Activated B cell treated with CpG ODN at 0.5 μM for 24 hours (primary cell): ENCODE data around the gene BCKDK. TPM values are rescaled to one million over a fixed set of nuclear protein-coding genes. Genes with fewer than 3 reads are reported as not detected.

Source experiments
- ATAC-seq: fragments of 200-7000 bp; cut with Tn5 transposase; one replicate; pipeline ENCODE4 v1.10.0; 2021; ENCODE audit warnings: low read depth, mild to moderate bottlenecking, moderate library complexity
- CTCF ChIA-PET: fragments of 350-600 bp; sonication (Branson Sonifier 250); formaldehyde crosslinking; loops from one replicate; lab custom pipeline; 2021; ENCODE audit warnings: antibody characterized with exemption; lab: Charles Lee
- POLR2A ChIA-PET: fragments of 350-600 bp; sonication (Branson Sonifier 250); formaldehyde crosslinking; loops from one replicate; lab custom pipeline; 2021; ENCODE audit warnings: antibody characterized with exemption; lab: Charles Lee
- DNase-seq: peaks from one replicate; pipeline ENCODE4 v3.0.0; 2022
- H3K27ac Mint-ChIP-seq: one replicate; pipeline ENCODE4 v1.8.0; 2020; ENCODE audit warnings: mixed read lengths
- H3K27me3 Mint-ChIP-seq: one replicate; pipeline ENCODE4 v1.8.0; 2021; ENCODE audit warnings: mixed read lengths
- H3K36me3 Mint-ChIP-seq: one replicate; pipeline ENCODE4 v1.8.0; 2021; ENCODE audit warnings: low read depth, mixed read lengths
- H3K4me1 Mint-ChIP-seq: one replicate; pipeline ENCODE4 v1.8.0; 2021; ENCODE audit warnings: mixed read lengths
- H3K4me3 Mint-ChIP-seq: one replicate; pipeline ENCODE4 v1.8.0; 2020; ENCODE audit warnings: mild to moderate bottlenecking, mixed read lengths
- H3K9me3 Mint-ChIP-seq: one replicate; pipeline ENCODE4 v1.8.0; 2020; ENCODE audit warnings: mixed read lengths
- intact Hi-C: fragments of 100-400 bp; cut with micrococcal nuclease; formaldehyde crosslinking; loops from one replicate; pipeline ENCODE4 v1.15.1; 2024
- total RNA-seq: library from RNA; stranded (reverse); gene quantifications from 2 replicates; pipeline ENCODE4 v1.2.3, GENCODE V29; 2022
- TF ChIP-seq, protein P1 (sequence below): fragments of 200-600 bp; IDR thresholded peaks from one replicate; pipeline ENCODE4 v1.8.0; 2022; ENCODE audit warnings: antibody characterized with exemption, mild to moderate bottlenecking

Gene BCKDK
- total RNA-seq, 1 donor from 2014 or later: 27.3 TPM

DNA sequence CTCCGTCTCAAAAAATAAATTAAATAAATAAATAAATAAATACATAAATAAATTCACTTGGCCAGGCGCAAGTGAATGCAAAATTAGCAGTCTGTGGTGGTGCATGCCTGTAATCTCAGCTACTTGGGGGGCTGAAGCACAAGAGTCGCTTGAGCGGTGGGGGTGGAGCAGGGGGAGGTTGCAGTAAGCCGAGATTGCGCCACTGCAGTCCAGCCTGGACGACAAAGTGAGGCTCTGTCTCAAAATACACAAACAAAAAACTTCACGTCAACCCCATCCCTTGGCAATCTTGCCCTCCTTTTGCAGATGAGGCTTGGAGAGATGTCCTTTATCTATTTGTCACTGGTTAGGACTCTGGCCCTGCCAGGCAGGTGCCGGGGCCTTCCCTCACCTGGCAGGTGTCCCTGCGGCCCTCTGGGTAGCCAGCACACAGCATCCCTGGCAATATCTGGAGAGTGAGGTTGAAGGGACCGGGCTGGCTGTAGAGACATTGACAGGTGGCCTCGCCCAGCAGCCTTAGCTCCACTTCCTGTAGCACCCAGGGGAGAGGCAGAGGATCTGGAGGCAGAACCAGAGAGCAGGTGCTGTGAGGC is 37.3 kb downstream of the BCKDK start:
- ChIA-PET CTCF (interaction anchor here (1.2 kb wide), 1 partner anchor 331 kb away, joined by 3 read pairs; no protein-coding TSS in a partner anchor), POLR2A (interaction anchor here (0.7 to 5.3 kb wide), 2 partner anchors 33 to 289 kb away, joined by 3 to 147 read pairs; partner anchors contain the start of gene FUS)
- Mint-ChIP-seq H3K4me1 (peaks cover 12% of the 10 kb centered on the region), H3K9me3 (no peaks in the 10 kb centered on the region), H3K4me3 (no peak overlapping the region), H3K27me3 (peaks cover 10% of the 10 kb centered on the region), H3K27ac (no peak overlapping the region), H3K36me3 (no peaks in the 10 kb centered on the region)
- no peak for ATAC-seq
- TF ChIP-seq, protein P1, sequence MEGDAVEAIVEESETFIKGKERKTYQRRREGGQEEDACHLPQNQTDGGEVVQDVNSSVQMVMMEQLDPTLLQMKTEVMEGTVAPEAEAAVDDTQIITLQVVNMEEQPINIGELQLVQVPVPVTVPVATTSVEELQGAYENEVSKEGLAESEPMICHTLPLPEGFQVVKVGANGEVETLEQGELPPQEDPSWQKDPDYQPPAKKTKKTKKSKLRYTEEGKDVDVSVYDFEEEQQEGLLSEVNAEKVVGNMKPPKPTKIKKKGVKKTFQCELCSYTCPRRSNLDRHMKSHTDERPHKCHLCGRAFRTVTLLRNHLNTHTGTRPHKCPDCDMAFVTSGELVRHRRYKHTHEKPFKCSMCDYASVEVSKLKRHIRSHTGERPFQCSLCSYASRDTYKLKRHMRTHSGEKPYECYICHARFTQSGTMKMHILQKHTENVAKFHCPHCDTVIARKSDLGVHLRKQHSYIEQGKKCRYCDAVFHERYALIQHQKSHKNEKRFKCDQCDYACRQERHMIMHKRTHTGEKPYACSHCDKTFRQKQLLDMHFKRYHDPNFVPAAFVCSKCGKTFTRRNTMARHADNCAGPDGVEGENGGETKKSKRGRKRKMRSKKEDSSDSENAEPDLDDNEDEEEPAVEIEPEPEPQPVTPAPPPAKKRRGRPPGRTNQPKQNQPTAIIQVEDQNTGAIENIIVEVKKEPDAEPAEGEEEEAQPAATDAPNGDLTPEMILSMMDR: no peak
- no peak for DNase-seq
- intact Hi-C loops: no loop called here

GRCh38 chr16:31147574-31147973 is 39.4 kb downstream of the BCKDK start:
- Mint-ChIP-seq H3K27ac (no peak overlapping the region), H3K9me3 (no peaks in the 10 kb centered on the region), H3K4me1 (peaks cover 4% of the 10 kb centered on the region), H3K27me3 (peaks cover 12% of the 10 kb centered on the region), H3K4me3 (no peak overlapping the region), H3K36me3 (no peaks in the 10 kb centered on the region)
- TF ChIP-seq, protein P1: no peak
- DNase-seq: no peak
- ChIA-PET POLR2A (interaction anchor here (0.5 kb wide), 1 partner anchor 20 kb away, joined by 5 read pairs; no protein-coding TSS in a partner anchor), CTCF (no interaction called here)
- ATAC-seq: no peak
- intact Hi-C loops: no loop called here

- ChIA-PET CTCF (no interaction called here), POLR2A (no interaction called here)
- Mint-ChIP-seq H3K27me3 (peaks cover 12% of the 10 kb centered on the region), H3K9me3 (no peaks in the 10 kb centered on the region), H3K4me1 (peaks cover 4% of the 10 kb centered on the region), H3K36me3 (no peaks in the 10 kb centered on the region), H3K27ac (no peak overlapping the region), H3K4me3 (no peak overlapping the region)
- intact Hi-C loops: no loop called here
- DNase-seq (no peak), ATAC-seq (no peak)
- TF ChIP-seq, protein P1: no peak
Observed at GRCh38 chr16:31148281-31148728, 40.1 kb downstream of the BCKDK start.

GRCh38 chr16:31148896-31149295 is 40.7 kb downstream of the BCKDK start:
- DNase-seq (no peak), ATAC-seq (no peak)
- intact Hi-C loops: no loop called here
- no peaks in the 10 kb centered on the region for H3K9me3 Mint-ChIP-seq
- no peaks in the 10 kb centered on the region for H3K36me3 Mint-ChIP-seq
- TF ChIP-seq, protein P1: no peak
- peaks cover 12% of the 10 kb centered on the region for H3K27me3 Mint-ChIP-seq
- H3K4me1 Mint-ChIP-seq: no peaks in the 10 kb centered on the region
- POLR2A ChIA-PET: interaction anchor here (0.5 kb wide), 1 partner anchor 31 kb away, joined by 4 read pairs; the partner anchor contains the start of gene FUS
- CTCF ChIA-PET: no interaction called here
- H3K27ac Mint-ChIP-seq: no peak overlapping the region
- H3K4me3 Mint-ChIP-seq: no peak overlapping the region

DNA sequence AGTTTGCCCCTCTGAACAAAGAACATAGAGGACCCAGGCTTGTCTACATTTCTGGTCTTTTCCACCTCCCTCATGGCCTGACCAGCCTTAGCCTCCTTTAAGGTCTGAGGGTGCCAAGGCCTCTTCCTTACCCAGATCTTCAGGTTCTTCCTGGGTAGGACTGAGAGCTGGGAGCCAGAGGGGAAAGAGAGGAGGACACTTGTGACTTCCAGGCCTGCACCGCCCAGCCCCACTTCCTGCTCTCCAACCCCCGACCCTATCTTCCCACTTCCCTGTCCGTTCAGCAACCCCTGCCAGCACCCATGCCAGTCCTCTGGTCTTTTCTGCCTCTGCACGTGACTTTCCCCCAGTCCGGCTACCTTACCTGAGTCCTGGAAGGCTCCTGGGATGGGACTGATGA is 41.1 kb downstream of the BCKDK start:
- ChIA-PET POLR2A (interaction anchor here (0.5 kb wide), 1 partner anchor 31 kb away, joined by 4 read pairs; the partner anchor contains the start of gene FUS), CTCF (no interaction called here)
- DNase-seq: no peak
- Mint-ChIP-seq H3K4me1 (no peaks in the 10 kb centered on the region), H3K27me3 (peaks cover 12% of the 10 kb centered on the region), H3K9me3 (no peaks in the 10 kb centered on the region), H3K4me3 (no peak overlapping the region), H3K27ac (no peak overlapping the region), H3K36me3 (no peaks in the 10 kb centered on the region)
- intact Hi-C loops: no loop called here
- no peak for ATAC-seq
- TF ChIP-seq, protein P1: no peak
